GM12878 (cell line): ENCODE measurements around the gene CDC123. TPM values are rescaled to one million over a fixed set of nuclear protein-coding genes. Genes with fewer than 3 reads are reported as not detected.

Experiments used
- ATAC-seq: fragments of 200-7000 bp; cut with Tn5 transposase; 3 replicates; pipeline ENCODE4 v1.9.1; 2020; ENCODE audit warnings: mild to moderate bottlenecking, moderate library complexity
- BruUV-seq: library from RNA; stranded (reverse); fragments of 400-500 nt; replicated peaks from 2 replicates; lab custom pipeline; 2021; lab: Mats Ljungman, UMichigan
- CTCF ChIA-PET: fragments of 300-600 bp; sonication (Branson Sonifier 250); formaldehyde crosslinking; extraction: SDS; loops from one replicate; lab custom pipeline; 2021; ENCODE audit warnings: inconsistent platforms; lab: Yijun Ruan, JAX
- POLR2A ChIA-PET: fragments of 350-600 bp; formaldehyde crosslinking; extraction: SDS; loops from one replicate; lab custom pipeline; 2021; ENCODE audit warnings: inconsistent platforms; lab: Charles Lee
- RAD21 ChIA-PET: fragments of 300-600 bp; sonication (Branson Sonifier 250); formaldehyde crosslinking; loops from one replicate; lab custom pipeline; 2023; ENCODE audit warnings: antibody characterized with exemption; ENCODE audit not compliant: unreplicated experiment; lab: Charles Lee
- SMC1A ChIA-PET: fragments of 300-600 bp; sonication (Branson Sonifier 250); formaldehyde crosslinking; loops from one replicate; lab custom pipeline; 2023; ENCODE audit not compliant: unreplicated experiment, uncharacterized antibody; lab: Charles Lee
- DNase-seq: peaks from one replicate; pipeline ENCODE4 v3.0.0-alpha.2; 2011; ENCODE audit warnings: low read depth, low spot score
- FAIRE-seq: peaks from 3 replicates; lab custom pipeline; 2011; peaks lifted over from hg19 to GRCh38; lab: Jason Lieb, UNC
- H2AFZ ChIP-seq: 2 replicates; pipeline ENCODE4 v1.6.0; 2011; ENCODE audit warnings: low read depth, low read length, control low read depth; ENCODE audit not compliant: control insufficient read depth
- H3K27ac ChIP-seq: 2 replicates; pipeline ENCODE4 v1.5.1; 2011; ENCODE audit warnings: control low read depth; ENCODE audit not compliant: control insufficient read depth, insufficient read depth
- H3K27me3 ChIP-seq, 2 experiments: replicated peaks in 1 of 2; 2 replicates each; pipeline versions ENCODE4 v1.6.0 to v1.6.1; 2011; ENCODE audit warnings: low read length in 1 of 2; ENCODE audit not compliant: control insufficient read depth in 2 of 2, insufficient read depth in 2 of 2
- H3K36me3 ChIP-seq, 2 experiments: 2 replicates each; pipeline ENCODE4 v1.5.1; 2011; ENCODE audit warnings: low read length in 1 of 2; ENCODE audit not compliant: control insufficient read depth in 2 of 2, insufficient read depth in 2 of 2
- H3K4me1 ChIP-seq: 2 replicates; pipeline ENCODE4 v1.6.1; 2011; ENCODE audit warnings: mild to moderate bottlenecking, low read length, moderate library complexity, mixed read lengths; ENCODE audit not compliant: control insufficient read depth, insufficient read depth
- H3K4me2 ChIP-seq: 2 replicates; pipeline ENCODE4 v1.6.0; 2011; ENCODE audit warnings: control low read depth; ENCODE audit not compliant: control insufficient read depth, insufficient read depth
- H3K4me3 ChIP-seq: fragments of 200-600 bp; sonication (generic); 2 replicates; pipeline ENCODE4 v1.5.1; 2016
- H3K79me2 ChIP-seq: 2 replicates; pipeline ENCODE4 v1.6.0; 2011; ENCODE audit warnings: low read length; ENCODE audit not compliant: control insufficient read depth, insufficient read depth
- H3K9ac ChIP-seq: 2 replicates; pipeline ENCODE4 v1.8.0; 2011; ENCODE audit warnings: low read length, control low read depth, mixed read lengths; ENCODE audit not compliant: control insufficient read depth, insufficient read depth
- H3K9me3 ChIP-seq: replicated peaks from 3 replicates; pipeline ENCODE4 v1.5.1; 2011; ENCODE audit warnings: mild to moderate bottlenecking, low read length; ENCODE audit not compliant: control insufficient read depth, insufficient read depth
- H4K20me1 ChIP-seq: 2 replicates; pipeline ENCODE4 v1.6.0; 2011; ENCODE audit not compliant: control insufficient read depth, insufficient read depth
- CBFB ChIP-seq: IDR thresholded peaks from 2 replicates; pipeline ENCODE4 v1.6.1; 2016; ENCODE audit warnings: antibody characterized with exemption, low read depth
- GABPA ChIP-seq: IDR thresholded peaks from 2 replicates; pipeline ENCODE4 v1.6.1; 2014; ENCODE audit warnings: antibody characterized with exemption, low read depth, mild to moderate bottlenecking, inconsistent platforms
- KLF5 ChIP-seq: fragments of 450-650 bp; IDR thresholded peaks from 2 replicates; pipeline ENCODE4 v1.6.1; 2014; ENCODE audit warnings: mild to moderate bottlenecking; ENCODE audit not compliant: partially characterized antibody
- LARP7 ChIP-seq: fragments of 450-650 bp; IDR thresholded peaks from 2 replicates; pipeline ENCODE4 v1.6.1; 2017; ENCODE audit warnings: mild to moderate bottlenecking
- MTA2 ChIP-seq: fragments of 450-650 bp; IDR thresholded peaks from 2 replicates; pipeline ENCODE4 v1.6.1; 2016; ENCODE audit warnings: low read depth, mild to moderate bottlenecking, moderate library complexity
- NR2C2 ChIP-seq: IDR thresholded peaks from 2 replicates; pipeline ENCODE4 v1.6.1; 2011; ENCODE audit warnings: borderline replicate concordance, low read depth; ENCODE audit not compliant: control insufficient read depth, insufficient read length
- NRF1 ChIP-seq: conservative IDR thresholded peaks from 2 replicates; pipeline ENCODE4 v1.6.1; 2011; ENCODE audit warnings: mild to moderate bottlenecking, low read depth, low read length, improper control_type of control experiment
- POLR2AphosphoS5 ChIP-seq: IDR thresholded peaks from 2 replicates; pipeline ENCODE4 v1.6.1; 2011; ENCODE audit warnings: mild to moderate bottlenecking, low read length, inconsistent platforms
- WGBS: methylation state at CpG from one replicate; pipeline ENCODE4 v1.1.6; 2016; ENCODE audit warnings: low lambda C conversion rate; ENCODE audit not compliant: insufficient replicate concordance, insufficient coverage; ENCODE audit errors: missing lambda C conversion rate; 5-methylcytosine and 5-hydroxymethylcytosine counted together
- in situ Hi-C: fragments of 300-500 bp; cut with MboI; formaldehyde crosslinking; loops from 9 replicates; pipeline ENCODE4 v1.14.3; 2018; ENCODE audit warnings: mixed read lengths
- intact Hi-C: fragments of 100-400 bp; cut with micrococcal nuclease; formaldehyde crosslinking; loops from one replicate; pipeline ENCODE4 v1.14.2; 2022; ENCODE audit not compliant: unreplicated experiment
- polyA plus RNA-seq, 11 experiments: library from polyadenylated mRNA; depleted of rRNA in 4 of 11; unstranded in 6 of 11; stranded (reverse) in 5 of 11; fragments of >200 nt; fragmentation: Nextera tagmentation in 4 of 11; fragmentation: Illumina TruSeq in 1 of 11; extraction: Ambion mirVana in 4 of 11; extraction: Trizol in 1 of 11; gene quantifications; 1 replicate in 1 of 11; 2 replicates in 10 of 11; pipeline versions ENCODE4 v1.2.1 to v1.2.3, GENCODE V29; 2011 to 2016; ENCODE audit warnings: inconsistent platforms in 2 of 11, missing spikeins in 2 of 11, low read depth in 1 of 11
- total RNA-seq, 4 experiments: library from RNA; depleted of rRNA in 3 of 4; stranded (reverse); fragments of >200 nt in 3 of 4; fragmentation: Illumina TruSeq in 1 of 4; extraction: Trizol in 1 of 4; gene quantifications; 2 replicates each; pipeline versions ENCODE4 v1.2.1 to v1.2.3, GENCODE V29; 2013 to 2021
- TF ChIP-seq, protein P1 (sequence below): IDR thresholded peaks from 2 replicates; pipeline ENCODE4 v1.6.1; 2012; ENCODE audit warnings: improper control_type of control experiment, low read depth, low read length; ENCODE audit not compliant: insufficient replicate concordance
- TF ChIP-seq, protein P2 (sequence below): fragments of 450-650 bp; IDR thresholded peaks from 2 replicates; pipeline ENCODE4 v1.6.1; 2017; ENCODE audit warnings: mild to moderate bottlenecking, moderate library complexity
- TF ChIP-seq, protein P3 (sequence below): IDR thresholded peaks from 2 replicates; pipeline ENCODE4 v1.6.1; 2012; ENCODE audit warnings: low read depth, low read length, improper control_type of control experiment

Gene CDC123
- total and polyA plus RNA-seq, 10 of the 15 experiments (the other 5 are each of a cell fraction or from before 2014, with no cell fraction given): 128 to 360 (median 209) TPM

DNA sequence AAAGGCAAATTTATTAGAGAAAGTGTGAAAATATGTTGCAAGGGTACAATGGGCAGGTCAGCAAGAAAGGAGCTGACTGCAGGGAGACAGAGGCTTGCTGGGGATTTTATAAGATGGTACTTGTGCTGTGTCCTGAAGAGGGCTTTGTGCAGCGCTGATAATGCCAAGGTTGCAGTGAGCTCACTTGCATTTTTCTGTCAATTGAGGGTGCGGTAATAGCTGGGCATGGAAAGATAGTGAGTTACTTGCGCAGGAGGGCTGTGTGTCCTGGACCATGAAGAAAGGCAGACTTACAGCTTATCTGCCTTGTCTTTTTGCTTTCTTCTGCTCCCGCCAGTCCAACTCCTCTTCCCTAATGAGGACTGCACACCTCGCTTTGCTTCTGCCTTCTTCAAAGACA is 12.5 kb downstream of the CDC123 start (continued):
- TF ChIP-seq, protein P1, sequence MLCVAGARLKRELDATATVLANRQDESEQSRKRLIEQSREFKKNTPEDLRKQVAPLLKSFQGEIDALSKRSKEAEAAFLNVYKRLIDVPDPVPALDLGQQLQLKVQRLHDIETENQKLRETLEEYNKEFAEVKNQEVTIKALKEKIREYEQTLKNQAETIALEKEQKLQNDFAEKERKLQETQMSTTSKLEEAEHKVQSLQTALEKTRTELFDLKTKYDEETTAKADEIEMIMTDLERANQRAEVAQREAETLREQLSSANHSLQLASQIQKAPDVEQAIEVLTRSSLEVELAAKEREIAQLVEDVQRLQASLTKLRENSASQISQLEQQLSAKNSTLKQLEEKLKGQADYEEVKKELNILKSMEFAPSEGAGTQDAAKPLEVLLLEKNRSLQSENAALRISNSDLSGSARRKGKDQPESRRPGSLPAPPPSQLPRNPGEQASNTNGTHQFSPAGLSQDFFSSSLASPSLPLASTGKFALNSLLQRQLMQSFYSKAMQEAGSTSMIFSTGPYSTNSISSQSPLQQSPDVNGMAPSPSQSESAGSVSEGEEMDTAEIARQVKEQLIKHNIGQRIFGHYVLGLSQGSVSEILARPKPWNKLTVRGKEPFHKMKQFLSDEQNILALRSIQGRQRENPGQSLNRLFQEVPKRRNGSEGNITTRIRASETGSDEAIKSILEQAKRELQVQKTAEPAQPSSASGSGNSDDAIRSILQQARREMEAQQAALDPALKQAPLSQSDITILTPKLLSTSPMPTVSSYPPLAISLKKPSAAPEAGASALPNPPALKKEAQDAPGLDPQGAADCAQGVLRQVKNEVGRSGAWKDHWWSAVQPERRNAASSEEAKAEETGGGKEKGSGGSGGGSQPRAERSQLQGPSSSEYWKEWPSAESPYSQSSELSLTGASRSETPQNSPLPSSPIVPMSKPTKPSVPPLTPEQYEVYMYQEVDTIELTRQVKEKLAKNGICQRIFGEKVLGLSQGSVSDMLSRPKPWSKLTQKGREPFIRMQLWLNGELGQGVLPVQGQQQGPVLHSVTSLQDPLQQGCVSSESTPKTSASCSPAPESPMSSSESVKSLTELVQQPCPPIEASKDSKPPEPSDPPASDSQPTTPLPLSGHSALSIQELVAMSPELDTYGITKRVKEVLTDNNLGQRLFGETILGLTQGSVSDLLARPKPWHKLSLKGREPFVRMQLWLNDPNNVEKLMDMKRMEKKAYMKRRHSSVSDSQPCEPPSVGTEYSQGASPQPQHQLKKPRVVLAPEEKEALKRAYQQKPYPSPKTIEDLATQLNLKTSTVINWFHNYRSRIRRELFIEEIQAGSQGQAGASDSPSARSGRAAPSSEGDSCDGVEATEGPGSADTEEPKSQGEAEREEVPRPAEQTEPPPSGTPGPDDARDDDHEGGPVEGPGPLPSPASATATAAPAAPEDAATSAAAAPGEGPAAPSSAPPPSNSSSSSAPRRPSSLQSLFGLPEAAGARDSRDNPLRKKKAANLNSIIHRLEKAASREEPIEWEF: no peak
- no peak for TF ChIP-seq NR2C2

DNA sequence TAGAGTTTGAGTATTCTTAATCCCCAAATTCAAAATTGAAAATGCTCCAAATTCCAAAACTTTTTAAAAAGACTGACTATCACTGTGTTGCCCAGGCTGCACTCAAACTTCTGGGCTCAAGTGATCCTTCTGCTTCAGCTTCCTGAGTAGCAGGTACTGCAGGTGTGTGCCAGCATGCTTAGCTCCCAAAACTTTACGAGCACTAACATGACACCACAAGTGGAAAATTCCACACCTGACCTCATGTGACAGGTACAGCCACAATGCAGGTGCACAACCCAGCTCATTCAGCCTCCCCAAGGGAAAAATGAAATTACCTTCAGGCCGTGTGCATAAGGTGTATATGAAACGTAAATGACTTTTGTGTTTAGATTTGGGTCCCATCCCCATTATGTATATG is 16.5 kb downstream of the CDC123 start:
- Histone ChIP-seq H3K4me1 (no peaks in the 10 kb centered on the region), H4K20me1 (no peaks in the 10 kb centered on the region), H2AFZ (no peak overlapping the region), H3K36me3 (peaks cover 10 to 37% of the 10 kb centered on the region in 2 experiments), H3K79me2 (peaks cover 7% of the 10 kb centered on the region), H3K27ac (no peak overlapping the region), H3K27me3 (no peaks in the 10 kb centered on the region), H3K9ac (no peak overlapping the region), H3K9me3 (no peaks in the 10 kb centered on the region), H3K4me3 (no peak overlapping the region), H3K4me2 (no peak overlapping the region)
- DNase-seq: no peak
- FAIRE-seq: no peak
- ChIA-PET CTCF (interaction anchor here (1.3 to 6.9 kb wide), 5 partner anchors 9 to 690 kb away, joined by 3 to 130 read pairs (median 7); no protein-coding TSS in a partner anchor), SMC1A (interaction anchor here (0.7 to 1.2 kb wide), 3 partner anchors 234 to 689 kb away, joined by 3 to 4 read pairs (median 3); no protein-coding TSS in a partner anchor), RAD21 (interaction anchor here (1.4 kb wide), 1 partner anchor 498 kb away, joined by 3 read pairs; no protein-coding TSS in a partner anchor), POLR2A (interaction anchor here (0.5 kb wide), 1 partner anchor 160 kb away, joined by 3 read pairs; no protein-coding TSS in a partner anchor)
- WGBS: 78% methylated on average over 3 of the region's 3 CpGs
- in situ Hi-C loops (loop anchor here (10.0 kb wide), 1 partner anchor 692 kb away; no protein-coding TSS in a partner anchor), intact Hi-C loops (no loop called here)
- no peak for ATAC-seq
- no TSS peak for BruUV-seq
- no peak for TF ChIP-seq GABPA
- TF ChIP-seq, protein P2, sequence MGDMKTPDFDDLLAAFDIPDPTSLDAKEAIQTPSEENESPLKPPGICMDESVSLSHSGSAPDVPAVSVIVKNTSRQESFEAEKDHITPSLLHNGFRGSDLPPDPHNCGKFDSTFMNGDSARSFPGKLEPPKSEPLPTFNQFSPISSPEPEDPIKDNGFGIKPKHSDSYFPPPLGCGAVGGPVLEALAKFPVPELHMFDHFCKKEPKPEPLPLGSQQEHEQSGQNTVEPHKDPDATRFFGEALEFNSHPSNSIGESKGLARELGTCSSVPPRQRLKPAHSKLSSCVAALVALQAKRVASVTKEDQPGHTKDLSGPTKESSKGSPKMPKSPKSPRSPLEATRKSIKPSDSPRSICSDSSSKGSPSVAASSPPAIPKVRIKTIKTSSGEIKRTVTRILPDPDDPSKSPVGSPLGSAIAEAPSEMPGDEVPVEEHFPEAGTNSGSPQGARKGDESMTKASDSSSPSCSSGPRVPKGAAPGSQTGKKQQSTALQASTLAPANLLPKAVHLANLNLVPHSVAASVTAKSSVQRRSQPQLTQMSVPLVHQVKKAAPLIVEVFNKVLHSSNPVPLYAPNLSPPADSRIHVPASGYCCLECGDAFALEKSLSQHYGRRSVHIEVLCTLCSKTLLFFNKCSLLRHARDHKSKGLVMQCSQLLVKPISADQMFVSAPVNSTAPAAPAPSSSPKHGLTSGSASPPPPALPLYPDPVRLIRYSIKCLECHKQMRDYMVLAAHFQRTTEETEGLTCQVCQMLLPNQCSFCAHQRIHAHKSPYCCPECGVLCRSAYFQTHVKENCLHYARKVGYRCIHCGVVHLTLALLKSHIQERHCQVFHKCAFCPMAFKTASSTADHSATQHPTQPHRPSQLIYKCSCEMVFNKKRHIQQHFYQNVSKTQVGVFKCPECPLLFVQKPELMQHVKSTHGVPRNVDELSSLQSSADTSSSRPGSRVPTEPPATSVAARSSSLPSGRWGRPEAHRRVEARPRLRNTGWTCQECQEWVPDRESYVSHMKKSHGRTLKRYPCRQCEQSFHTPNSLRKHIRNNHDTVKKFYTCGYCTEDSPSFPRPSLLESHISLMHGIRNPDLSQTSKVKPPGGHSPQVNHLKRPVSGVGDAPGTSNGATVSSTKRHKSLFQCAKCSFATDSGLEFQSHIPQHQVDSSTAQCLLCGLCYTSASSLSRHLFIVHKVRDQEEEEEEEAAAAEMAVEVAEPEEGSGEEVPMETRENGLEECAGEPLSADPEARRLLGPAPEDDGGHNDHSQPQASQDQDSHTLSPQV: no peak
- no peak for TF ChIP-seq CBFB
- no peak for TF ChIP-seq MTA2
- TF ChIP-seq NRF1: no peak
- TF ChIP-seq, protein P3, sequence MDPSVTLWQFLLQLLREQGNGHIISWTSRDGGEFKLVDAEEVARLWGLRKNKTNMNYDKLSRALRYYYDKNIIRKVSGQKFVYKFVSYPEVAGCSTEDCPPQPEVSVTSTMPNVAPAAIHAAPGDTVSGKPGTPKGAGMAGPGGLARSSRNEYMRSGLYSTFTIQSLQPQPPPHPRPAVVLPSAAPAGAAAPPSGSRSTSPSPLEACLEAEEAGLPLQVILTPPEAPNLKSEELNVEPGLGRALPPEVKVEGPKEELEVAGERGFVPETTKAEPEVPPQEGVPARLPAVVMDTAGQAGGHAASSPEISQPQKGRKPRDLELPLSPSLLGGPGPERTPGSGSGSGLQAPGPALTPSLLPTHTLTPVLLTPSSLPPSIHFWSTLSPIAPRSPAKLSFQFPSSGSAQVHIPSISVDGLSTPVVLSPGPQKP: no peak
- no peak for TF ChIP-seq POLR2AphosphoS5
- TF ChIP-seq KLF5: no peak
- TF ChIP-seq LARP7: no peak
